ENCODE data around the gene GABRR2. TPM values are rescaled to one million over a fixed set of nuclear protein-coding genes. Genes with fewer than 3 reads are reported as not detected.

GABRR2 gene
- total and polyA plus RNA-seq, 5 donors: 0.26 to 0.81 (median 0.38) TPM

DNA sequence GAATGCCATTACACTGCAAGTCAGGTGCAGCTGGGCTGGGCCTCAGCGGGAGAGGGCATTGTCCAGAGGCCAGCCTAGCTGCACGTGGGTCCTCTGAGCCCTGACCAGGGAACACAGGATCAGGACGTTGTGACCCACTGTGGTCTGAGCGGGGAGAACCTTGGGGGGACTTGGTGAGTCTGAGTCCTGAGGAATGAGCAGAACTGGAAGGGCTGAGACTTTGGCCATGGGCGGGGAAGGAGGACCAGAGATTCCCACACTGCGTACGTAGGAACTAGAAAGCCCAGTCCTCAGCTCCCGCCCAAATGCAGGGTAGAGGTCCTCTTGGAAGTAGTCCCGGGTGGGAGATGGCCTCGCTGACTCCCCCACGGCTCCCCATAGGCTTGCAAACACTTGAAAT lies 42.5 kb downstream of the GABRR2 start:
- ATAC-seq (no peak), DNase-seq (no peak)
- intact Hi-C loops (cut with DNase I): no loop called here
- H3K4me3 ChIP-seq (ENCODE audit: low read length): no peak overlapping the region
- WGBS: 87% methylated on average over 11 of the region's 11 CpGs
- peaks cover 5% of the 10 kb centered on the region for H3K4me1 ChIP-seq (ENCODE audit: control insufficient read depth, insufficient read depth, low read length)
- no peaks in the 10 kb centered on the region for H3K9me3 ChIP-seq (ENCODE audit: control insufficient read depth, low read length)
- no peaks in the 10 kb centered on the region for H3K27me3 ChIP-seq (ENCODE audit: control insufficient read depth, insufficient read depth)
- no peak overlapping the region for H3K27ac ChIP-seq (ENCODE audit: low read length)

DNA sequence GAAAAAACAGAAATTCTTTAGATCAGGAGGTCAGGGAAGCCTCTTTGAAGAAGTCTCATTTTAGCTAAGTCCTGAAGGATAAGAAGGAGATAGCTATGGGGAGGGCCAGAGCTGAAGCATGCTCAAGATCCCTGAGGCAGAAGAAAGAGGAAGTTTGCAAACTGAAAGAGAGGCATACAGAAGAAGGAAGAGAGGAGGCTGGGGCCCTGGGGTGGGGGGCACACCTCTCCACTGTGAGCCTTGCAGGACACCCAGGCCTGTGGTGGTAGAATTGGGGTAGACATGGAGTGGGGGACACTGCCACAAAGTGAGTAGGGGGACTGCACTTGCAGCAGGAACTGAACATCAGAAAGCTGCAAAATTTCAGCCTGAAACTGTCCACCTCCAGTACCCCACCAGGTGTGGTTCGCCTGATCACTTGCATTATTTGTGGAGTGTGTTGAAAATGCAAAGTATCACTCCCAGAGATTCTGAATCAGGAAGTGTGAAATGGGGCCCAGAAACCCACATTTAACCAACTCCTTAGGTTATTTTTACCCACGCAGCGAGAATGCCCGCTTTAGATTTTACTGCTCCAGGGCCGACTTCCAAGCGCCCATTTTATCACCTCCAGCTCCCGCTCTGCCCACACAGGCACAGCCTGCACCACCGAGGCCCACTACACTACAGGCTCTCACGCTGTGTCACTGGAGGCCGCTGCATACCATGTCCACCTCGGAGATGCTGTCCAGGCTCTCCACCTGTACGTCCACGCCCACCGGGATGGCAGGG lies 44.0 kb downstream of the GABRR2 start:
- DNase-seq (no peak), ATAC-seq (peak in 1 of 2 donors; percentile 36)
- intact Hi-C loops (cut with DNase I): no loop called here
- Histone ChIP-seq H3K4me3 (ENCODE audit: low read length) (no peak overlapping the region), H3K27ac (ENCODE audit: low read length) (no peak overlapping the region), H3K27me3 (ENCODE audit: control insufficient read depth, insufficient read depth) (no peaks in the 10 kb centered on the region), H3K4me1 (ENCODE audit: control insufficient read depth, insufficient read depth, low read length) (peaks cover 5% of the 10 kb centered on the region), H3K9me3 (ENCODE audit: control insufficient read depth, low read length) (no peaks in the 10 kb centered on the region)
- WGBS: 71% methylated on average over 14 of the region's 14 CpGs

DNA sequence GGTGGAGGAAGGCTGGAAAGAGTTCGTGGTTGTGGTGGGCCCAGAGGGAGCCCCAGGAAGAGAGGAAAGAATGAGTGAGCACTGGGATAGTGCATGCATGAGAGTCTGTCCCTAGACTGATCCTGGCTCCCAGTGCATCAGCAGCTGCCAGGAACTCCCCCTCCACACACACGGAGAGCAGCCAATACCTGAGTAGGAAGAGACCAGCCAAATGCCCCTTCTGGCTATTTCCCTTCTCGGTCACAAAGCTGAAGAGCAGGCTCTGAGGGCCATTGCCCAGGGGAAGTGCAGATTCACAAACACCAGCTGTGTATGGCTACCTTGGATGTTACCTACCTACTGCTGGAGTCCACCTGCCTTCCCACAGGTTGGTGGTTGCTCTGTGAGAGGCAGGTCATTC lies 45.1 kb downstream of the GABRR2 start:
- H3K4me1 ChIP-seq (ENCODE audit: control insufficient read depth, insufficient read depth, low read length): peaks cover 5% of the 10 kb centered on the region
- no peaks in the 10 kb centered on the region for H3K27me3 ChIP-seq (ENCODE audit: control insufficient read depth, insufficient read depth)
- ATAC-seq: no peak
- WGBS: 56% methylated on average over 3 of the region's 3 CpGs
- no peak overlapping the region for H3K4me3 ChIP-seq (ENCODE audit: low read length)
- DNase-seq: no peak
- intact Hi-C loops (cut with DNase I): no loop called here
- no peak overlapping the region for H3K27ac ChIP-seq (ENCODE audit: low read length)
- H3K9me3 ChIP-seq (ENCODE audit: control insufficient read depth, low read length): no peaks in the 10 kb centered on the region

DNA sequence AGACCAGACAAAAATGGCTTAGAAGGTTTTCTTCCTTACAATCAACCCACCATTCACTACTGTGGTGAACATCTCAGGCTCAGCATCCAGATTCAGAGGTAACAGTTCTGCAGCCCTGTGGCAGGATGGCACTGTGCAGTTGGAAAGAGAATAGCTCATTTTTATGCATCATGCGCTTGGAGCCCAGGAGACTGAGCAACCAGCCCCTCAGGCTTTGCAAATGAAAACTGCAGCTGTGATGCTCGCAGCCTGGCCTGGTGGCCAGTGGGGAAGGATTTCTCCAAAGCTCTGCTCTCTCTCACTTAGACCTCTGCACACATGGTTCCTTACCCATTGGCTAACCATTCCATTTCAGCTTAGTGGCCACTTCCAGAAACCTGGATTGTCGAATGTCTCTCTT lies 45.8 kb downstream of the GABRR2 start:
- H3K27ac ChIP-seq (ENCODE audit: low read length): no peak overlapping the region
- ATAC-seq: no peak
- DNase-seq: no peak
- no peaks in the 10 kb centered on the region for H3K9me3 ChIP-seq (ENCODE audit: control insufficient read depth, low read length)
- intact Hi-C loops (cut with DNase I): no loop called here
- H3K27me3 ChIP-seq (ENCODE audit: control insufficient read depth, insufficient read depth): no peaks in the 10 kb centered on the region
- no peak overlapping the region for H3K4me3 ChIP-seq (ENCODE audit: low read length)
- WGBS: 97% methylated on average over 3 of the region's 3 CpGs
- peaks cover 5% of the 10 kb centered on the region for H3K4me1 ChIP-seq (ENCODE audit: control insufficient read depth, insufficient read depth, low read length)

DNA sequence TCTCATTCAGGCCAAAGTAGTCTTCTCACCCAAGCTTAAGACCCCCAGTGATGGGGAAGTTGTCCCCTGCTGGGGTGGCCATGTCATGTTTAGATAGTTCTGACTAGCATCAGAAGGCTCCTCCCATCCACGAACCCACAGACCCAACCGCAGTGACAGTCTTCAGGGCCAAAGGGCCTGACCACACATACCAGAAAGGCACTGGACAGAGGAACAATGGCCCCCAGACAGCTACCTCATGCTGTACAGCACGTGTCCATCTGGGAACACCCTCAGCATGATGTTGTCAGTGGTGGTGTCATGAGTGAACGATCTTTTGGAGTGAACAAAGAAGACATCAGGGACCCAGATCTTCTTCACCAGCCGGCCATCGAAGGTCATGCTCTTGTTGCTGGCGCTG lies 46.3 kb downstream of the GABRR2 start:
- H3K27ac ChIP-seq (ENCODE audit: low read length): no peak overlapping the region
- H3K4me3 ChIP-seq (ENCODE audit: low read length): no peak overlapping the region
- H3K9me3 ChIP-seq (ENCODE audit: control insufficient read depth, low read length): no peaks in the 10 kb centered on the region
- intact Hi-C loops (cut with DNase I): no loop called here
- peaks cover 5% of the 10 kb centered on the region for H3K4me1 ChIP-seq (ENCODE audit: control insufficient read depth, insufficient read depth, low read length)
- DNase-seq (no peak), ATAC-seq (no peak)
- WGBS: 88% methylated on average over 7 of the region's 7 CpGs
- no peaks in the 10 kb centered on the region for H3K27me3 ChIP-seq (ENCODE audit: control insufficient read depth, insufficient read depth)

DNA sequence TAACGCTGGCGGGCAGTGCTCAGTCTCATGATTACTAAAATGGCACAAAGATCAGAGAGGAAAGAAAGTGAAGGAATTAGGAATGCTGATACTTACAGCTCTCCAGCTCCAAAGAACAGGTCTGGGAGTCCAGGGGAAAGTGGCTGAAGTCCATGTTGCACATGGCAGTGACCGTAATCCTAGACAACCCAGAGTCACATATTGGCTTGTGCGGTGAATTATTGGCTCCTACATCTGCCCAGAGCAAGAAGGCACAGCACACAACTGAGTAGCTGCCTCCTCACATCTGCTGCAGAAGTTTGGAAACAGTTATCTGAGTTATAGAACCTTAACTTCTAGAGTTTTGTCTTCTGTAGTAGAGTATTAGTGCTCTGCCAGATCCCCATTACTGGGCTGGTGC lies 47.2 kb downstream of the GABRR2 start:
- Histone ChIP-seq H3K4me1 (ENCODE audit: control insufficient read depth, insufficient read depth, low read length) (no peaks in the 10 kb centered on the region), H3K27ac (ENCODE audit: low read length) (no peak overlapping the region), H3K4me3 (ENCODE audit: low read length) (no peak overlapping the region), H3K9me3 (ENCODE audit: control insufficient read depth, low read length) (no peaks in the 10 kb centered on the region), H3K27me3 (ENCODE audit: control insufficient read depth, insufficient read depth) (no peaks in the 10 kb centered on the region)
- no peak for DNase-seq
- ATAC-seq: no peak
- intact Hi-C loops (cut with DNase I): no loop called here
- WGBS: 95% methylated on average over 4 of the region's 4 CpGs

DNA sequence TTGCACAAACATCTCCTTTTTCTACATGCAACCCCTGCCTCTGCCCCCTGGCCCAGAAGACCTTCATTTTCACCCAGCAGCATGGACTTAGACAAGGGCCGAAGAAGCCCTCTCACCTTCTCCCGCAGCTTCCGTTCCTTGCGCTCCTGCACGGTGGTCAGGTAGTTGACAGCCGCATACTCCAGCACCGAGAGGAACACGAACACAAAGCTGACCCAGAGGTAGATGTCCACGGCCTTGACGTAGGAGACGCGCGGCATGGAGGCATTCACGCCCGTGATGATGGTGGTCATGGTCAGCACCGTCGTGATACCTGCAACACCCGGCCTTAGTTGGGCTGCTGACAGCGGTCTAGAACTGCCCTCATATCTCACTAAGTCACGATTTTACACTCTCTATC lies 50.8 kb downstream of the GABRR2 start:
- Histone ChIP-seq H3K27me3 (ENCODE audit: control insufficient read depth, insufficient read depth) (no peaks in the 10 kb centered on the region), H3K9me3 (ENCODE audit: control insufficient read depth, low read length) (no peaks in the 10 kb centered on the region), H3K27ac (ENCODE audit: low read length) (no peak overlapping the region), H3K4me1 (ENCODE audit: control insufficient read depth, insufficient read depth, low read length) (no peaks in the 10 kb centered on the region), H3K4me3 (ENCODE audit: low read length) (no peak overlapping the region)
- no peak for ATAC-seq
- intact Hi-C loops (cut with DNase I): no loop called here
- no peak for DNase-seq
- WGBS: 96% methylated on average over 20 of the region's 20 CpGs

DNA sequence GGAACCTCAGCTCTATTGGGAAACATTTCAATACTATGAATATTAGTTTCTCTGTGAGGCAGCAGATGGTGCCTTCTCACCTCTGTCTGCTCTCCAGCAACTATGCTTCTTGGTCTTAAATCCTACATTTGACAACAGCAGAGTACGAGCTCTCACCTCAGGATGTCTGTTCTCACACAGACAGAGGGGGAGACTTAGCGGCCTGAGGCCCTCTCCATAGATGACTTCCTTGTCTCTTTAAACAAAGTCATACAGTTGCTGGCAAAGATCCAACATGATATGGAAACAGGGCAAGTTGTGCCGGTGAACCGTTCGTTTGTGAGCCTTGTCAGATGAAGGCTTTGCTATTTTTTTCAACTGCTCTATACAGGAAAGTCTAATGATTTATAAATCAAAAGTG lies 54.3 kb downstream of the GABRR2 start:
- 25% methylated on average over 5 of the region's 5 CpGs for WGBS
- peak in 1 of 2 donors; percentile 19 for ATAC-seq
- DNase-seq: no peak
- no peak overlapping the region for H3K4me3 ChIP-seq (ENCODE audit: low read length)
- H3K9me3 ChIP-seq (ENCODE audit: control insufficient read depth, low read length): no peaks in the 10 kb centered on the region
- no peaks in the 10 kb centered on the region for H3K4me1 ChIP-seq (ENCODE audit: control insufficient read depth, insufficient read depth, low read length)
- H3K27me3 ChIP-seq (ENCODE audit: control insufficient read depth, insufficient read depth): no peaks in the 10 kb centered on the region
- intact Hi-C loops (cut with DNase I): no loop called here
- no peak overlapping the region for H3K27ac ChIP-seq (ENCODE audit: low read length)

DNA sequence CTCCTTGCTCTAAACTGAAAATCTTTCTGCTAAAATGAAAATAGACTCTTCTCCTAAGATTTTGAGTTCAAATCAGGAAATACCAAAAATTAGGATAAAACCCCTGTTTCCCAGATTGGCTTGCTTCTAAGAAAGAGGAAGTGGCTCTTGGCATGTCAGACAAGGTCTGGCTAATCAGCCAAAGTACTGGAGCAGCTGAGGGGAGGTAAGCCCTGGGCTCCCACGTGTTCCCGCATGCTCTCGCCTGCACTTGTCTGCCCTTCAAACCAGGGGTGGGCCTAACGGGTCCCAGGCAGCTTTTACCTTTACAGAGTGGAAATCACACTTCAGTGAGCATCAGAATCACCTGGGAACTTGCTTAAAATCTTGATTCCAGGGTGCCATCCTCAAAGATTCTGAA lies 54.8 kb downstream of the GABRR2 start:
- Histone ChIP-seq H3K27me3 (ENCODE audit: control insufficient read depth, insufficient read depth) (no peaks in the 10 kb centered on the region), H3K9me3 (ENCODE audit: control insufficient read depth, low read length) (no peaks in the 10 kb centered on the region), H3K4me3 (ENCODE audit: low read length) (no peak overlapping the region), H3K4me1 (ENCODE audit: control insufficient read depth, insufficient read depth, low read length) (no peaks in the 10 kb centered on the region), H3K27ac (ENCODE audit: low read length) (no peak overlapping the region)
- WGBS: 44% methylated on average over 4 of the region's 4 CpGs
- DNase-seq: no peak
- peak in 1 of 2 donors; percentile 29 for ATAC-seq
- intact Hi-C loops (cut with DNase I): no loop called here

DNA sequence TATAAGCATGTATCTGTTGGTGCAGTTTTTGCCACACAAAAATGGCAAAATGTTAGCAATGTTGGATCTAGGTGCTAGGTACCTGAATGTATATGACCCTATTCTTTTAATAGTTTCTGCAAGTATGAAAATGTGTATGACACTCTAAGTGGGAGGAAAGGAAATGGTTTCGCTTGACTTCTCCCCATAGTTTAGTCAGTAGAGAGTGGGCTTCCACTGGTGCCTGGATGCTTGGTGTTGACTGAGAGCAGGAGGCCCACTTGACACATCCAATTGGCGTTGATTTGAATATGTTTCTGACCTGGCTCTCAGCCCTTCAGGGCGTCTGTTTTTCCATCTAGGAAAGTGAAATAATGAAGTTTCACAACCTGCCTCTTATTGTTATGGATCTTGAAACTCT lies 56.2 kb downstream of the GABRR2 start:
- Histone ChIP-seq H3K4me1 (ENCODE audit: control insufficient read depth, insufficient read depth, low read length) (no peaks in the 10 kb centered on the region), H3K9me3 (ENCODE audit: control insufficient read depth, low read length) (no peaks in the 10 kb centered on the region), H3K4me3 (ENCODE audit: low read length) (no peak overlapping the region), H3K27me3 (ENCODE audit: control insufficient read depth, insufficient read depth) (no peaks in the 10 kb centered on the region), H3K27ac (ENCODE audit: low read length) (no peak overlapping the region)
- 69% methylated on average over 3 of the region's 3 CpGs for WGBS
- ATAC-seq: no peak
- no peak for DNase-seq
- intact Hi-C loops (cut with DNase I): no loop called here

DNA sequence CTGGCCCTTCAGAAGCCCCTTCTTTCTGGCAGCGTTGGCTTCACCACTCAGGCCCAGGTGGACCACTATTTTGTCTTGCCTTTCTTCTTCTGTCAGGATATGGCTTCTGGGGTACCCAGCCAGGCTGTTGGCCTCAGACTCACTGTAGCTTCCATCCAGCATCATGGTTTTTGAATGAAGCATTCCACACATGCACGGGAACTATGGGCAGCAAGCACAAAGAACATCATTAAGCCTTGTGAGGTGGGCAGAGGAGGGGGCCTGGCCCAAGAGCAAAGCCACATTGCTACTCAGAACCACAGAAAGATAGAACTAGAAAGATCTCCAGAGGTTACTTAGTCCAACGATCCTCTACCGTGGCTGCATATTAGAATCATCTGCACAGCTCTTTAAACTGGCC lies 57.3 kb downstream of the GABRR2 start:
- intact Hi-C loops (cut with DNase I): no loop called here
- no peak for ATAC-seq
- 83% methylated on average over 4 of the region's 4 CpGs for WGBS

DNA sequence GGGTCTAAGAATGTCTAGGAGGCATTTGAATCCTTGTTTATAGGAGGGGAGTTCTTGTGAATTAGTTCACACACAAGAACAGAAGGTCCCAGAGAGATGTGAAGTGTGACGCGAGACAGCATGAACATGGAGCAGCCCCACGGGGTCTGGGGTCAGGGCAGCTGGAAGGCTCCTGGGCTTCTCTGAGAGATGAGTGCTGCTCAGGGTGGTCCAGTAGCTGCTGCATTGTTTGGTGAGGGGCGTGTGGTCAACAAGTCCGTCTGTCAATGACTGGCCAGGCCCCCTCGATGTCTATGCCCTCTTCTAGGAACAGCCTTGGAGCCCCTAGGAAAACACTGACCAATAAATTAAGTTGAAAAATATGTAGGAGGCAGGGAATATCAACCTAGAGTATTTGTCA lies 57.8 kb downstream of the GABRR2 start:
- H3K4me3 ChIP-seq (ENCODE audit: low read length): no peak overlapping the region
- H3K27ac ChIP-seq (ENCODE audit: low read length): no peak overlapping the region
- intact Hi-C loops (cut with DNase I): no loop called here
- H3K9me3 ChIP-seq (ENCODE audit: control insufficient read depth, low read length): no peaks in the 10 kb centered on the region
- no peaks in the 10 kb centered on the region for H3K27me3 ChIP-seq (ENCODE audit: control insufficient read depth, insufficient read depth)
- no peaks in the 10 kb centered on the region for H3K4me1 ChIP-seq (ENCODE audit: control insufficient read depth, insufficient read depth, low read length)
- WGBS: 91% methylated on average over 6 of the region's 6 CpGs
- no peak for DNase-seq
- ATAC-seq: no peak

More for the DNA sequence above, 57.3 kb downstream of the GABRR2 start:
- Histone ChIP-seq H3K4me3 (ENCODE audit: low read length) (no peak overlapping the region), H3K9me3 (ENCODE audit: control insufficient read depth, low read length) (no peaks in the 10 kb centered on the region), H3K27me3 (ENCODE audit: control insufficient read depth, insufficient read depth) (no peaks in the 10 kb centered on the region), H3K4me1 (ENCODE audit: control insufficient read depth, insufficient read depth, low read length) (no peaks in the 10 kb centered on the region), H3K27ac (ENCODE audit: low read length) (no peak overlapping the region)
- no peak for DNase-seq

All from right cardiac atrium (tissue), 5 donors.